GM21576 (cell line): ENCODE results near the gene GRIP1.

Source experiments
- ATAC-seq: cut with Tn5 transposase; IDR thresholded peaks from one replicate; pipeline ENCODE4 v1.9.1; 2021; ENCODE audit warnings: mild to moderate bottlenecking, moderate library complexity; ENCODE audit not compliant: unreplicated experiment

The GRIP1 gene

DNA sequence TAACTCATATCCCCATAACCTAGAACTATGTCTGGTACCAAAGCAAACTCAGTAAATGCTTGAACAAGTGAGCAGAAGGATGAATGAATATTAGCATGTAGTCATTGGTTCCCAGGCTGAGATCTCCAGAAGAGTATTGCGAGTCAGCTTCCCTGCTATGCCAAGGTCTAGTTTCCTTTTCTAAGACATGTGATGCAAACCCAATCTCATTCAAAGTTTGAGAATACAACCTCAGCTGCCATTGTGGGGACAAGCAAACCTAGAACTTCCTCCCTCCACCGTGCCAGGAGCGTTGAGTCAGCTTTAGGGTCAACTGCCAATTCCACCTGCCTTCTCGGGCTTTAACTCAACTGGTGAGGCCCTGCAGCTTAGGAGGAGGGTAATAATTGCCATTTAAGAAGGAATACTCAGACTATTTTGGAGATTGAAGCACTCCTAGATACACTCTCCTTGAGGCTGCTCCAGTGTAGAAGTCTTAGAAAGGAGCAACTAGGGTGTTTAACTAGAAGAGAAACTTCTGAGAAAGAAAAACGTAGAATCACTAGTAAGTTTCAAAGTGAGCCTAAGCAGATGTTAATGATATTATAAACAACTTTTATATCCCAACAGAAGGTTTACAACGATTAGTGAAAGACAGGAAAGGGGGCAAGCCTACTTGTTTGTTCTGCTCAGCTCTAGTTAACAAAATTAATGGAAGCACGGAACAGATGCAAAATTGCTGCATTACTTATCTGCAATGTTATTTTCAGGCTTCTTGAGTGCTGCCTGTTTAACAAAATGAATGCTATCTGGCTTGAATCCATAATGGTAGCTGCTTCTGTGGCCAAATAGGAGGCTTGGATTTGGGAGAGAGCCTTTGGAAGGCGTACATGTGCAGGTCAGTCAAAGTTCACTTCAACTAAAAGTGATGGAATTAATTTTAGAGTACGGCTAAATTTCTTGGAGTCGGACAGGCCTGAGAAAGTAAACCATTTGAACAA, 279.7 kb downstream of the GRIP1 start:
- ATAC-seq, result no peak

DNA sequence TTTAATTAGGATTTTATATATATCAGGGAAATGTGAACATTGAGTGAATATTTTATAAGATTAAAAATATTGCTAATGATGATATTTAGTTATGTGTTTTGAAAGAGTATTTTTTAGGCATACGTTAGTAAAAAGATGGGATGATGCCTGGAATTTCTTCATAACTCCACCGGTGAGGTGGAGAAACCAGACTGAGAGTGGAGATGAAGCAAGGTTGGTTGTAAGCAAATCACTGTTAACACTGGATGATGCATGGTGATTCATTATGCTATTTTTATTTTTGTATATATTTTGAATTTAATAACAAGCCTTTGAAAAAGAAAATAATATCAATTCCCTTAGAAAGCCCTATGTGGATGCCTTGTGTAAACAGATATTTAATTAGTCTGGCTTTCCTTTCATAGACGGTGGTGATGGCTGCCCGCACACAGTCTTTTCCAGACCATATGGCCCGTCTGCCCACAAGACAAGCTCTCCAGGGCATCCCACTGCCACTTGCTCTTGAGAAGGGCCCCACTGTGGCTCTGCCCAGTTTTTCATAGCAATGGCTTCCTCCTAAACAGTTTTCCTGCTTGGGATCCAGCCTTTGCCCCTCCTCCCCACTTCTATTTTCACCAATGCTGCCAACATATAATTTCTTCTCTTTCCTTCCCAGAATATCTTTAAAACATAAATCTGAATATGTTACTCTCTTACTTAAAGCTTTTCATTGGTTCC, 281.1 kb downstream of the GRIP1 start:
- no peak for ATAC-seq

DNA sequence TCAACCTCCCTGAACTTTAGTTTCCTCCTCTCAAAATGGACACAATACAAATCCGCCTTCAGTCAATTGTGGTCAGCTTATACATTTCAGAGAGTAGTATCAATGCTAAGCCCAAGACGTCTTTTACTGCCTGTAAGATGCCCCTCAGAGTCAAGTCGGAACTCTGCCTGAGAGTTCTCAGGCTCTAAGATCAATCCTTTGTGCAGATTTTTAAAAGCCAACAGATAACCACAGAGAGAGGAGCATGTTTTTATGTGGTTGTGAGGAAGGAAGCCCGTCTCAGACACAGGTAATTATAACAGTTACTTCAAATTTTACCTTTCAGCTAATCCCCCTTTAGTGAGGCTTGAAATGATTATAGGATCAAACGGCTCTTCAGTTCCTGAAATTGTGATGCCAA, 285.0 kb downstream of the GRIP1 start:
- ATAC-seq, result no peak

DNA sequence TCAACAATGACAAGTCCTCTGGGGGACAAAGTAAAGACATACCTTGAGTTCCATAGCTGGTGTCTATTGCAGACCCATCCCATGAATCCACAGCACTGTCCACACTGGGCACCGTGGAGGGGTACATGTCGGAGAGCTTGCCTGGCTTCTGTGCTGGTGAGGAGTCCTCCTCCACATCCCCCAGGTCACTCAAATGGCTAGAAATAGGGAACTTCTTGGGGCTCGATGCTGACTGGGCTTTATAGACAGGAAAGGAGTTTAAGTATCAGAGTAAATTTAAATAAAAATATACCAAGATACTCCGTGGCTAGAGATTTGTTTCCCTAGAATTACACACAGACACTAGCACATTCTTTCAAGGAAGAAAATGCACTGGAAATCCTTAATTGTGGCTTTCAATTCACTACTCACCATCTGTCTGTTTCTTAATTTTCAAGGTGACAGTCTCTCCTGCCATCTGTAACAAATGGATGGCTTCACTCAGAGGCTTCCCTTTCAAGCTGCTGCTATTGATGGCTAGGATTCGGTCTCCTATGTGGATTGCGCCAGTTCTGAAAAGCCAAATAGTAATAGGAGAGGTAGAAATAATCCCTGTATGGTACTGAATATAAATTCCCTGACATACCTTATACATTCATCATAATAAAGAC, 286.5 kb downstream of the GRIP1 start:
- no peak for ATAC-seq

DNA sequence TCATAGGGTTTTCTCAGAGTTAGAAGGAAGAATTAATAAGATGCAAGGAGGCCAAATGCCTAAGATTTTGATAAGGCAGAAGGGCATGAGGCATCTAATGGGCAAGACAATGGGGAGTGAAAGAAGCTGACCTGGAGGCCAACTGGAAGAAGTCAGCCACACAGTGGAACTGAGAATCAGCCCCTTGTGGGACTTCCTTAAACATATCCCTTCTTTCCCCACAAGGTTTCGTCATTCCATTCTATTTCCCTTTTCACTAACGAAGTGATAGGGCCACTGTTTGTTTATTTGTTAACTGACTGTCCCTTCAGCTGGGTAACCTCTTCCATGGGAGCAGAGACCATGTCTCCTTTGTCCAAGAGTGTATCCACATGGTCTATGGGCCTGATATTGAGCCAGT, 290.4 kb downstream of the GRIP1 start:
- no peak for ATAC-seq

DNA sequence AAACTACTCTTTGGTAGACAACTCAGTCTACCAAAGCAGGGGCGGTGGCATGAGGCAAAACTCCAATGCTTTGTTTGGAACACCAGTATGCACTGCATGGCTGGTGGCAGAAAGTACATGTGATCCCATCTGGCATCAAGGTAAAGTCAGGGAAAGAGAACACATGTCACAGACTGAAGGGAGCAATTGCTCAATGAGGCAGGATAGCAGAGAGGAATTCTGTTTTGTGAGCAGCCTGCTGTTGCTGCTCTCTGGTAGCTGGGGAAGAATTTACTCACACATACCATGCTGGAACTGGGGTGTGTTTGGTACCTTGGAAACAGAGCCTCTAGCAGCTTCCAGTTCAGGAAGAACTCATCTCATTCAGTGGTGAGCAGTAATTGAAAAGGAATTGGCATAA, 291.8 kb downstream of the GRIP1 start:
- ATAC-seq, result no peak

DNA sequence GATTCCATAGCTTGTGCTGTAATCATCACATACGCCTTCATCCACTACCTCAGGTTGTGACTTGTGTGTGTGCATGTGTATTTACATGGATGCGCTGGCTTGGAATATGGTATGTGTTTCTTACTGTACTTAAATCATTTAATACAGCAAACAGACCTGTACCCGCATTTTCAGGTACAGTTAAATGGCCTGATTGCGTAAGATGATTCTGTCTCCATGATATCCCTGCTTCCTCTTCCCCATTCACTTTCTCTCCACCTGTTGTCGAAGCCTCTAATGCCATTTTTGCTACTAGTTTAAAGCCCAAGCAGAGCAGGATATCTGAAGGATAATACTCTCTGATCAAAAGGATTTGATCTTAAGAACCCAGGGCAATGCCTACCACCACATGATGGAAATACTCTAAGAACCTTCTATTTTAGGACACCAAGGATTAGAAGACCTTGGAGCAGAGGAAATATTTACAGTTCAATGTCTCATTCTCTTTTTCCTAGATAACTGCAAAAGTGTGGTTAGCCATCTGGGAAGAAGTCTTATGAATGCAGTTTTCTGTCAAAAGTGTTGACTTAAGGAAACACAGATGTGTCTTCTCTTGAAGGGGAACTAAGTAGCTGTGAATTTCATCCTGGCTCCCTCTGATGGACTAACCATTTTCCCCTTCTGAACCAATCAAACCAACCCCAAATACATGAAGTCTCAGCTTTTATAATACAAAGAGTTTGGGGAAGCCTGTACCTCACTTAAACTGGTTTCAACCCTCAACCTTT, 297.9 kb downstream of the GRIP1 start:
- ATAC-seq, result no peak

DNA sequence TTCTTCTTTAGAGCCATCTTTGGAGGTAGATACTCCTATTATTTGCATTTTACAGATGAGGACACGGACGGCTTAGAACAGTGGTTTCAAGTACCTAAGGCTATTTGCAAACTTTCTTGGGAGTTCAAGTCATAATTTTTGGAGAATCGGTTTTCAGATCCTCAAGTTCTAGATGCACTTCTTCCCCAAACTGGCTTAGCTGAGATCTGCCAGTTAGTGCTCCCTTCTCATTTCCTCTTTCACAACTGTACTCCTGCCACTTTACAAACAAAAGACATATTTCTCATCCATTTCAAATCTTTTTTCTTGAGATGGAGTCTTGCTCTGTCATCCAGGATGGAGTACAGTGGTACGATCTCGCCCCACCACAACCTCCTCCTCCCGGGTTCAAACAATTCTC, 299.3 kb downstream of the GRIP1 start:
- ATAC-seq, result no peak

DNA sequence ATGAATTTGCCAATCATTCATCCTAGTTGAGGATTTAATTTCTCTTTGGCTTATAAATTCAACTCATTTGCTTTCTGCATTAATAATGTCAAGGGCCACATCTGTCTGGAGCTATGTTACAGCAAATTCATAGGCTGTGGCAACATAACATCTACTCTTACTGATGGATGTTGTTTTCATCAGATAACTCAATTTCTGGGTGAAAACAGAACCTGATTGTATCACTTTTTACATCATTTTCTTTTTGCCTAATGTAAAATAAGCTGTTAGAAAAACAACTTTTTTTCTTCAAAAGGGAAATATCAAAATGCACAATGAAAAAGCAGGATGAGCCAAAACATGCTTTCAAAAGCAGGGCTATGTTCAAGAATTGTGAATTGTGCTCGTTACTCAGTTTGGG, 303.3 kb downstream of the GRIP1 start:
- ATAC-seq, result no peak

DNA sequence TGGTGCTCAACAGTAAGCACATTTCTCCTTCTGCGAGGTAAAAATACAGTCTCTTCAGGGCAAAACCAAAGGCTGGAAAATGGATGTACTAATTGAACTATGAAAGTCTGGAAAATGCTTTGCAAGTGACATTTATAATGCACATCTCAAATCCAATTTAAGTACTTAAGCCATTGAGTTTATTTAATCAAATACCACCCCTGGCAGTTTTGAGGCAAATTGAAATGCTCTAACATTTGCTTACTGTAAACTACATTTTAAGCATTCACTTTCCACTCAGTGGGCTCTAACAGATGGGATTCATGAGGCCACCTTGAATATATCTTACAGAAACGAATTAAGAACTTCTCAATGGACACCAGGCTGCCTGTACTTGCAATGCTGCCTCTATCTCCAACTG, 306.9 kb downstream of the GRIP1 start:
- no peak for ATAC-seq

DNA sequence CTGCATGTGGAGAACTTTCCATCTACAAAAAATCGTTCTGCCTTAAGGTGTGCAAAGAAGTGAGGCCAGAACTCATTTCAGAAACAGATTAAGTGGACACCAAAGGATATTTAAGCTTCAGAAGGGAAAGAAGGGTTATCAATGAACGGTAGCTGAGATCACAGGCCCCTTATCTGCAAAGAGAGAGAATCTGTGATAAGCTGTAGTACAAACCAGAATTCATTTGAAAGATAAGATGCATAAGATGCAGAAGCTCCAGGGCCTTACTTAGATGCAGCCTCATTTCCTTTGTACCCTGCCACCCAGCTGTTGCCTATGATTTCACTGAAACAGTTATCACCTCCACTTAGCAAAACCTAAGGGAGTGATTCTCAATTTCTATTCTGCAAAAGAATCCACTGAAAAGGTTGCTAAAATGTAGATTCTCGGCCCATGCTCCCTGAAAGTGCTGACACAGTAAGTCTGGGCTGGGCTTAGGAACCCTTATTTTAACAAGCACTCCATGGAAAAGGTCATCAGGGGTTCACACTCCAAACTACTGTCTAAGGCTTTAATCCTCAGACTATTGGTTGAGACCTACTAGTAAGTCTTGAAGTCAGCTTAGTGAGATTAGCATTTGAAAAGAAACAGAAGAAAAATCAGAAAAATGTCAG, 311.7 kb downstream of the GRIP1 start:
- ATAC-seq, result no peak

DNA sequence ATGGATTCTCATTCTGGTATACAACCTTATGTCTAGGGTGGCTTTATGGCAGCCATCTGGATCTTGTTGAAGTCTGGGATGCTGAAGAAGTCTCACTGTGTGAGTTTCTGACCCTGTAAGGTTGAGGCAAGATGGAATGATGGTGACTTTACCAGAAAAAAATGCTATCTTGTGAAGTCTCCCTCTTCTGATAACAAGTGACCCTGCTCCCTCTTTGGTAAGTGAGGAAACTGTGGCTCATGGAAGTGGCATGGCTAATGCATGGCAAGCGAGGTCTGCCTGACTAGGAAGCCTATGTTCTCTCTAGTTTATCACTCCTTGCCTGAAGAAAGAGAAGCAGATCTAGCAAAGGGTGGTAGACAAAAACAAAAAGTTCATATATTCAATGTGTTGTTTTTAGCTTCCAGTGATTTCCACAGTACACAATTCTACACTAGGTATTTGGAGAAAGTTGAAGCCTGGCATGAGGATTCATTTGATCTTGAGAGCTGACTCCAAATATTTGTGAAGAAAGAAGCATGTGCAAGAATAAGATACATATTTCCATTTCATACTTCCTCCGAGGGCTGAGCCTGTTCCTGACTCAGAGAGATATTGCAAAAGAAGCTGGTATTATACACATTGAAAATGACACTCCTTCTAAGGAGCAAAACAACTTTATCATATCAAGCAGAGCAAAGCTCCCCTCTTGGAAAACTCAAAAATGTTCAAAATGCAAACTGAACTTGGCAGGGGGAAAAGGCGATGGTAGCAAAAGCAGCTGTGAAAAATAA, 313.0 kb downstream of the GRIP1 start:
- ATAC-seq, result no peak

DNA sequence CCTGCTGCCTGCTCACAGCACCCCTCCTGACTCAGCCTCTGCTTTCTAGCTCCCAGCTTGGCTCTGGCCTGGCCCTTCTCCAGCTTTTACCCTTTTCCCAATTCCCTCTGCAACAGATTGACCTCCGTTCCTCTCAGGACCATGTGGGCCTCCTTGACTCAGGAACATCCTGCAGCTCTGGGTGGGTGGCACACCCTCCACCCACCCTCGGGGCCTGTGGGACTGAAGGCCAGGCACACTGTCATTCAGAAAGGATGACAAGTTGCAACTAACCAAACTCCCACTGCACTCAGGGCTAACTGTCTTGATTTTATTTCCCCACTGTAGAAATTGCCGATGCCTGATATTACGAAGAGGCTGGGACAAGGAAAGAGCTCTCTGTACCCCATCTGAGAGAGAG, 317.2 kb downstream of the GRIP1 start:
- no peak for ATAC-seq

DNA sequence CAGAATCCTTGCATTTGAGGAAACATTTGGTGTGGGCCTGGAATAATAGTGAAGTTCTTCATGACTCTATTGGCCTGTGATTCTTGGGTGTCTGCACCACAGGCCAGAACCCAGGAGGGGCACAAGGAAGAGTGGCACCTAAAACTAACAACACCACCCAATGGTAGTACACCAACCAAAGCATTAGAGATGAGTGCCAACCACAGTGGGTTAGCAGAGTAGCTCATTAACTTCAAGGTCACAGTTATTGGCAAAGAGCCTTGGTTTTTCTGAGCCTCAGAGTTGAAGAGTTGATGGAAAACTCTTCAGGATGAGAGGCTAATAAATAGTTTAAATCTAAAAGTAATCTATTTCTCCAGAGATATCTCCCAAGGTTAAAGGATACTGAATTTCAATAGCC, 319.6 kb downstream of the GRIP1 start:
- ATAC-seq, result no peak

DNA sequence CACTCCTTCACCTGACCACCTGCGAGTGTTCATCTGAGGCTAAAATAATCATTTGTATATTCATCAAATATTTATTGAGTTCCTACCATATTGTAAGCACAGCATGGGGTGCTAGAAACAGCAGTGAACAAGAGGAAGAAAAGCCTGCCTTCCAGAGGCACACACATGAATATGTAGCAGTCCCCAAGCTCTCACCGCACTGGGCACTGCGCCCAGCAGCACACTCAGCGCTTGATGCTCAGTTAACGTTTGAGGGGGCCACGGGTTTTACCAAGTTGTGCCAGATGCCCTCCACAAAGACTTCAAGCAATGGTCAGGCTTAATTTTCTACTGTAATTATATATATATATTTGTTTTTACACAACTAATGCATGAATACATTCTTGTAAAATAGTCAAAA, 324.6 kb downstream of the GRIP1 start:
- ATAC-seq, result no peak

DNA sequence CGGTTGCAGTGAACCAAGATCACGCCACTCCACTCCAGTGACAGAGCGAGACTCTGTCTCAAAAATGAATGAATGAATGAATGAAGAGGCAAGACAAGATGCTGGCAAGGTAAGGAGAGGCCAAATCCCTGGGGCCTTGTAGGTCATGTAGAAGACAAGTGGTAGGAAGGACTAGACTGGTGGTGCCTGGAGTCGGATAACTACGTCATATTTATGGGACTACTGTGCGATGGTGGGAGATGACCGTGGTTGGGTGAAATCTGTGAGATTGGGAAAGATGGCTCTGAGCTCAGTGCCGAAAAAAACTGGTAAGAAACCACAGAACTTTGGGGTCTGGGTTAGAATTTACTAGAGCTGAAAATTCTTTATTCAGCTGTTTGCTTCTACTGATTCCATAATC, 326.0 kb downstream of the GRIP1 start:
- ATAC-seq, result no peak

DNA sequence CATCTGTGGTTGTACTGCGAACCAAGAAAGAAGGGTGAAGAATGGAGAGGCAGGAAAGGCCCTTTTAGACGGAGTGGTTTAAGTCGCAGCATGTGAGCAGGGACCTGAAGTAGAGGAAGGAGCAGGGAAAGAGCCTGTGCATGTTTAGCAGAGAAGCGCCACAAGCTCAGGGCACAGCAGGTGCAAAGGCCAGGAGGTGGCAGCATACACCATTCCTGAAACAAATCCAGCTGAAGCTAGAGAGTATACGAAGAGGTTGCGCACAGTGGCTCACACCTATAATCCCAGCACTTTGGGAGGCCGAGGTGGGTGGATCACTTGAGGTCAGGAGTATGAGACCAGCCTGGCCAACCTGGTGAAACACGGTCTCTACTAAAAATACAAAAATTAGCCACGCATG, 326.7 kb downstream of the GRIP1 start:
- no peak for ATAC-seq

DNA sequence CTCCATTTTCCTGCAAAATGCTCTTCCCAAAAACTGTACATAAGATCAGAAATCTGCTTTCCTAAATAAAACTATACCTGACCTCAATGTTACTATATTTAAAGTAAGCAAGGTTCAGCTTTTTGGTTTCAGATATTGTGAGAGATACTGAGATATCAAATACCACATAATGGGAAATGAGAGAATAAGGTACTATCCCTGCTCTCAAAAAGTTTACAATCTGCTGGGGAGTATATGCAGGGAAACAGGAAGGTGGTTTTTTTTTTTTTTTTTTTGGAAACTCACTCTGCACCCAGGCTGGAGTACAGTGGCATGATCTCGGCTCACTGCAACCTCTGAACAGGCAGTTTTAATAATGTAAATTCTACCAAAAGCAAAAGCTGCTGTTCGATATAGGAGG, 327.6 kb downstream of the GRIP1 start:
- ATAC-seq, result no peak

DNA sequence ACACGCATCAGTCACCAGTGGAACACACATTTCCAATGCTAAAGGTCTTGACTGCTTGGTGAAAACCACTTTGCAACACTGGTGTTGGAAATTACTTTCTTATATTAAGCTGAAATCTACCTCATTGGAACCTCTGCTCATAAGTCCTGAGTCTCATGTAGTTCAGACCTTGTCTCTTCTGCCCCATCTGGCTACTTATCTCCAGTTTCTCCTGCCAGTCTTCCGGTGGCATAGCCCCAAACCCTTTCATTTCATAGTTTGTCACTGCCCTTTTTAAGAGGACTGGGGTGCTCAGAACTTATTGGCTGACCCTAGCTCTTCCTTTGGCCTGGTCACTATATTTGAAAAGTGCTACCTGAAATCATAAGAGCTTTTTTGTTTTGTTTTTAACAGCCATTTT, 332.9 kb downstream of the GRIP1 start:
- ATAC-seq, result no peak

DNA sequence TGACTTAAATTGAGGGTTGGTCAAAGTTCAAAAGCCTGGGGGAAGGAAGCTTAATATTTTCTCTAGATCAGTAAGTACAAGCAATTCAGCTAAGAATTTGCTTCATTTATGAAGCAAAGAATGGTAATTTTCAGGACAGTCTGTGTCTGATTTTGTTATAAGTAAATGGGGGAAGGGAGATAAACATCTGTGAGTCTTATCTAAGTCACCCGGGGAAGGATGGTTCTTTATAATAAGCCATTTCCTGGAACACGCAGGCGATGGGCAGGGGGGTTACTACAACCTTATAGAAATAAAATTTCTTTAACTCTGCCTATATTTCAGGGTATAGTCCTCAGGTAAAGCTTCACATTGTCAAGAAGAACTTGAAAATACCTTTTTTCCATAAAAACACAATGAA, 333.7 kb downstream of the GRIP1 start:
- no peak for ATAC-seq
